Endothelial cell of umbilical vein (primary cell): Measurements from ENCODE around the gene ISL2.

ENCODE experiments used
- EZH2 ChIP-seq: IDR thresholded peaks from 2 replicates; pipeline ENCODE4 v1.6.1; 2012; ENCODE audit warnings: borderline replicate concordance, low read depth, mild to moderate bottlenecking, moderate library complexity, low read length, inconsistent platforms; ENCODE audit not compliant: severe bottlenecking
- GATA2 ChIP-seq: IDR thresholded peaks from 2 replicates; pipeline ENCODE4 v1.7.0; 2011; ENCODE audit warnings: low read depth, mild to moderate bottlenecking, moderate library complexity, mixed read lengths, low read length; ENCODE audit not compliant: insufficient read length, insufficient read depth
- MAX ChIP-seq: IDR thresholded peaks from 2 replicates; pipeline ENCODE4 v1.6.1; 2011; ENCODE audit not compliant: insufficient read depth, insufficient read length
- MYC ChIP-seq: IDR thresholded peaks from one replicate; pipeline ENCODE4 v1.6.1; 2011; ENCODE audit warnings: mild to moderate bottlenecking, low read depth, low read length
- POLR2A ChIP-seq: IDR thresholded peaks from 2 replicates; pipeline ENCODE4 v1.6.1; 2012; ENCODE audit warnings: low read depth, mild to moderate bottlenecking, control low read depth, low read length
- POLR2AphosphoS5 ChIP-seq: IDR thresholded peaks from 2 replicates; pipeline ENCODE4 v1.6.1; 2012; ENCODE audit warnings: low read depth, mild to moderate bottlenecking, control low read depth, low read length, moderate library complexity; ENCODE audit not compliant: insufficient read depth
- TF ChIP-seq, protein P1 (sequence below), 2 donors: IDR thresholded peaks; 1 replicate in 1 of 2; 2 replicates in 1 of 2; pipeline ENCODE4 v1.5.1; 2011; ENCODE audit warnings: low read length in 2 of 2, mild to moderate bottlenecking in 2 of 2, moderate library complexity in 2 of 2, control low read depth in 1 of 2, inconsistent platforms in 1 of 2, low read depth in 1 of 2; ENCODE audit not compliant: insufficient read depth in 1 of 2; ENCODE audit errors: extremely low read depth in 1 of 2

DNA sequence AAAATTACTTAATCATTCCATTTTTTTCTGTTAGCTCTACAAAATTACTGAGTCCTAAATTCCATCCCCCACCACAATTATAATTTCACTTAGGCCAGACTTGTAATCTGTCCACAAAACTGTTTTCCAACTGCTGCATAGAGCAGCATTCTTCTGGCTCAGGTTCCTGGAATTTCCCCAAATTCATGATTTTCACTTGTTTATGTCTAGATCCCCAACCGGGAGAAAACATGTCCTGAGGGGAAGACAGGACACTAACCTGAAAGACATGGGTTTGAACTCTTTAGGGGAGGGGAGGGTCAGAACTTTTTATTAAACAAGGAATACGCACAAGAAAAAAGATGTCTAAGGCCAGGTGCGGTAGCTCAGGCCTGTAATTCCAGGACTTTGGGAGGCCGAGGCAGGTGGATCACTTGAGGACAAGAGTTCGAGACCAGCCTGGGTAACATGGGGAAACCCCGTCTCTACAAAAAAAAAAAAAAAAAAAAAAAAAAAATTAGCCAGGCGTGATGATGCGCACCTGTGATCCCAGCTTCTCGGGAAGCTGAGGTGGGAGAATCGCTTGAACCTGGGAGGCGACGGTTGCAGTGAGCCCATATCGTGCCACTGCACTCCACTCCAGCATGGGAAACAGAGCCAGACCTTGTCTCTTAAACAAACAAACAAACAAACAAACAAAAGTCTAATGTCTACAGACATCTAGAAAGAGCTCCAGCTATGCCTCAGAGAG lies 26.8 kb upstream of the ISL2 start:
- TF ChIP-seq, protein P1, sequence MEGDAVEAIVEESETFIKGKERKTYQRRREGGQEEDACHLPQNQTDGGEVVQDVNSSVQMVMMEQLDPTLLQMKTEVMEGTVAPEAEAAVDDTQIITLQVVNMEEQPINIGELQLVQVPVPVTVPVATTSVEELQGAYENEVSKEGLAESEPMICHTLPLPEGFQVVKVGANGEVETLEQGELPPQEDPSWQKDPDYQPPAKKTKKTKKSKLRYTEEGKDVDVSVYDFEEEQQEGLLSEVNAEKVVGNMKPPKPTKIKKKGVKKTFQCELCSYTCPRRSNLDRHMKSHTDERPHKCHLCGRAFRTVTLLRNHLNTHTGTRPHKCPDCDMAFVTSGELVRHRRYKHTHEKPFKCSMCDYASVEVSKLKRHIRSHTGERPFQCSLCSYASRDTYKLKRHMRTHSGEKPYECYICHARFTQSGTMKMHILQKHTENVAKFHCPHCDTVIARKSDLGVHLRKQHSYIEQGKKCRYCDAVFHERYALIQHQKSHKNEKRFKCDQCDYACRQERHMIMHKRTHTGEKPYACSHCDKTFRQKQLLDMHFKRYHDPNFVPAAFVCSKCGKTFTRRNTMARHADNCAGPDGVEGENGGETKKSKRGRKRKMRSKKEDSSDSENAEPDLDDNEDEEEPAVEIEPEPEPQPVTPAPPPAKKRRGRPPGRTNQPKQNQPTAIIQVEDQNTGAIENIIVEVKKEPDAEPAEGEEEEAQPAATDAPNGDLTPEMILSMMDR (IDR thresholded peaks at IDR 0.05; ENCODE audit: extremely low read depth in 1 of 2, insufficient read depth in 1 of 2, low read depth in 1 of 2, low read length in 2 of 2): no peak
- TF ChIP-seq EZH2 (no peak), POLR2A (no peak), MAX (no peak), POLR2AphosphoS5 (no peak), MYC (no peak), GATA2 (no peak)
